GM23248 (cell line): Measurements from ENCODE around the gene CNST.

ENCODE experiments used
- EZH2 ChIP-seq: fragments of 200-600 bp; sonication (generic); IDR thresholded peaks from 2 replicates; pipeline ENCODE4 v1.6.1; 2018; ENCODE audit warnings: antibody characterized with exemption, mild to moderate bottlenecking; ENCODE audit not compliant: insufficient read depth, poor library complexity, severe bottlenecking
- EZH2phosphoT487 ChIP-seq: fragments of 200-600 bp; sonication (generic); IDR thresholded peaks from 2 replicates; pipeline ENCODE4 v1.6.1; 2018; ENCODE audit warnings: antibody characterized with exemption, moderate library complexity, mild to moderate bottlenecking, low read depth; ENCODE audit not compliant: insufficient read depth

DNA sequence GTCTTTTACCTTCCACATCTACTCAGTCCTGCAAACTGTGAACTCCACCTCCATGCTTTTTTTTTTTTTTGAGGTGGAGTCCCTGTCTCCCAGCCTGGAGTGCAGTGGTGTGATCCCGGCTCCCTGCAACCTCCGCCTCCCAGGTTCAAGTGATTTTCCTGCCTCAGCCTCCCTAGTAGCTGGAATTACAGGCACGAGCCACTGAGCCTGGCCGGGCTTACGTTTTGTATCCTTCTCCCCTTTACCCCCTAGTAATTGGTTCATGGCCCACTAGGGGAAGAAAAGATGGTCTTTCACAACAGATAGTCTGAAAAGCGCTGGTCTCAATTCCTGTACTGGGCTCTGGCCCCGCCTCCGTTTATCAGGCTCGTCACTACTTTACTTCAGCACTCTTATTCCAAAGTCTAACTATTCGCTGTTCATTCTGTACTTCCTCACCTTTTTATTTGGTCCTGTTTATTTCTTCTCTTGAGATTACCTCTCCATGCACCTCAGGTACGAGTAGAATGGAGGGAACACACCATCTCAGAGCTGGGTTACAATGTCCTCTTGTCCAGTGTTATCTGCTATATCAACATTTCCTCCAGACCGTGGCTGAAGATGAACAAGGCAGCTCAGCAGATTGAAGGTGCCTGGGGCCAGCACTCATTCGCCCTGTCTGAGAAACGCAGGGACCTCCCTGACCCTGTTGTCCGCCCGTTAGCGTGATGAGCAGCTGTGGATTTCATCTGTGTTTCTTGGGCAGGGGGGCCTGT is 16.2 kb downstream of the CNST start:
- no peak for TF ChIP-seq EZH2
- no peak for TF ChIP-seq EZH2phosphoT487
